CD4-positive, alpha-beta T cell (primary cell): Measurements from ENCODE around the gene GPR156. TPM values are rescaled to one million over a fixed set of nuclear protein-coding genes. Genes with fewer than 3 reads are reported as not detected.

Experiments used
- ATAC-seq: fragments of 200-7000 bp; cut with Tn5 transposase; one replicate; pipeline ENCODE4 v1.10.0; 2022; ENCODE audit warnings: mild to moderate bottlenecking; ENCODE audit not compliant: poor library complexity
- CTCF ChIA-PET: fragments of 350-600 bp; sonication (Branson Sonifier 250); formaldehyde crosslinking; loops from one replicate; lab custom pipeline; 2021; ENCODE audit warnings: antibody characterized with exemption, inconsistent platforms; lab: Charles Lee
- POLR2A ChIA-PET: fragments of 350-600 bp; sonication (Branson Sonifier 250); formaldehyde crosslinking; loops from one replicate; lab custom pipeline; 2021; ENCODE audit warnings: antibody characterized with exemption, inconsistent platforms; lab: Charles Lee
- DNase-seq, 14 experiments: peaks; one replicate each; pipeline ENCODE4 v3.0.0-alpha.2; 2013 to 2020; ENCODE audit warnings: mixed read lengths in 2 of 14
- H3K27ac ChIP-seq, 2 donors: one replicate each; pipeline versions ENCODE4 v1.5.1 to v1.7.0; 2013; ENCODE audit warnings: low read length in 2 of 2, low read depth in 1 of 2, mild to moderate bottlenecking in 1 of 2
- H3K27me3 ChIP-seq, 2 experiments: 1 replicate in 1 of 2; 2 replicates in 1 of 2; pipeline versions ENCODE4 v1.6.1 to v1.7.0; 2013; ENCODE audit warnings: low read length in 2 of 2, control low read depth in 1 of 2, mild to moderate bottlenecking in 1 of 2, moderate library complexity in 1 of 2; ENCODE audit not compliant: insufficient read depth in 2 of 2, control insufficient read depth in 1 of 2
- H3K36me3 ChIP-seq: one replicate; pipeline ENCODE4 v1.6.1; 2013; ENCODE audit warnings: low read length, control low read depth; ENCODE audit not compliant: insufficient read depth
- H3K4me1 ChIP-seq: one replicate; pipeline ENCODE4 v1.6.1; 2013; ENCODE audit warnings: low read length, control low read depth; ENCODE audit not compliant: insufficient read depth
- H3K4me3 ChIP-seq: one replicate; pipeline ENCODE4 v1.5.1; 2013; ENCODE audit warnings: mild to moderate bottlenecking, low read length, moderate library complexity
- H3K9me3 ChIP-seq, 2 experiments: 1 replicate in 1 of 2; 2 replicates in 1 of 2; pipeline versions ENCODE4 v1.6.1 to v1.7.0; 2013; ENCODE audit warnings: low read length in 2 of 2, mild to moderate bottlenecking in 2 of 2, control low read depth in 1 of 2, moderate library complexity in 1 of 2; ENCODE audit not compliant: control insufficient read depth in 1 of 2, insufficient read depth in 1 of 2
- H3K27ac Mint-ChIP-seq: one replicate; pipeline ENCODE4 v1.8.0; 2020; ENCODE audit warnings: mixed read lengths
- H3K27me3 Mint-ChIP-seq: one replicate; pipeline ENCODE4 v1.8.0; 2021; ENCODE audit warnings: mixed read lengths
- H3K36me3 Mint-ChIP-seq: one replicate; pipeline ENCODE4 v1.8.0; 2021; ENCODE audit warnings: low read depth, mixed read lengths
- H3K4me1 Mint-ChIP-seq: one replicate; pipeline ENCODE4 v1.8.0; 2021; ENCODE audit warnings: low read depth, mixed read lengths
- H3K4me3 Mint-ChIP-seq: one replicate; pipeline ENCODE4 v1.8.0; 2020; ENCODE audit warnings: mild to moderate bottlenecking, mixed read lengths
- H3K9me3 Mint-ChIP-seq: one replicate; pipeline ENCODE4 v1.8.0; 2020; ENCODE audit warnings: mixed read lengths
- intact Hi-C, 2 experiments: fragments of 100-400 bp; cut with DNase I in 1 of 2; cut with micrococcal nuclease in 1 of 2; formaldehyde crosslinking; loops; one replicate each; pipeline versions ENCODE4 v1.15.1 to v1.9.0; 2023 to 2025; cut with DNase I, micrococcal nuclease
- total RNA-seq, 174 experiments: library from RNA in 2 of 174; stranded (reverse) in 2 of 174; gene quantifications; one replicate each; pipeline ENCODE4 v1.2.3 and lab custom pipeline; 2021 to 2026
- TF ChIP-seq, protein P1 (sequence below): fragments of 200-600 bp; IDR thresholded peaks from one replicate; pipeline ENCODE4 v1.8.0; 2022; ENCODE audit warnings: antibody characterized with exemption, mild to moderate bottlenecking

GPR156 gene
- total RNA-seq, 2 experiments from 2014 or later, result 0.17 to 0.27 TPM

DNA sequence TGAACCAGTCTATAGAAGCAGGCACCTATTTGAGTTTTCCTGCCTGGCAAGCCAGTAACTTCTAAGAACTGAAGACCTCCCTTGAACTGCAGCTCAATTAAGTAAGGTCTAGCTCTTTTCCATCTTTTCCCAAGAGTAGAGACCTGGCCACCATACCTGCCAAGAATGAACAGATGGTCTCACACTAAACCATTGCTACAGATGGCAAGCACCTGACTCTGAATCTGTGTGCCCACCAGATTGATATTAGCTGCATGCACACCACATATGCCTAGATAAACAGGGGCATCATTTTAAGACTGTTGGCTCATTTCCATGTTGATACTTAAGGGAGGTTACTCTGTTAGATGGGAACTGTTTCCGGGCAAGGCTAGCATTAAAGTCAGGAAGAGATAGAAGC lies 156.0 kb downstream of the GPR156 start:
- ChIA-PET POLR2A (no interaction called here), CTCF (no interaction called here)
- no peak for ATAC-seq
- no peak for DNase-seq
- H3K36me3 ChIP-seq, result no peaks in the 10 kb centered on the region
- no peaks in the 10 kb centered on the region for H3K27me3 Mint-ChIP-seq
- no peaks in the 10 kb centered on the region for H3K4me1 ChIP-seq
- no peaks in the 10 kb centered on the region for H3K36me3 Mint-ChIP-seq
- no peak overlapping the region for H3K27ac ChIP-seq
- H3K4me3 ChIP-seq, result no peak overlapping the region
- H3K9me3 Mint-ChIP-seq, result no peaks in the 10 kb centered on the region
- H3K4me3 Mint-ChIP-seq, result no peak overlapping the region
- no peaks in the 10 kb centered on the region for H3K4me1 Mint-ChIP-seq
- intact Hi-C loops, result no loop called here
- TF ChIP-seq, protein P1, sequence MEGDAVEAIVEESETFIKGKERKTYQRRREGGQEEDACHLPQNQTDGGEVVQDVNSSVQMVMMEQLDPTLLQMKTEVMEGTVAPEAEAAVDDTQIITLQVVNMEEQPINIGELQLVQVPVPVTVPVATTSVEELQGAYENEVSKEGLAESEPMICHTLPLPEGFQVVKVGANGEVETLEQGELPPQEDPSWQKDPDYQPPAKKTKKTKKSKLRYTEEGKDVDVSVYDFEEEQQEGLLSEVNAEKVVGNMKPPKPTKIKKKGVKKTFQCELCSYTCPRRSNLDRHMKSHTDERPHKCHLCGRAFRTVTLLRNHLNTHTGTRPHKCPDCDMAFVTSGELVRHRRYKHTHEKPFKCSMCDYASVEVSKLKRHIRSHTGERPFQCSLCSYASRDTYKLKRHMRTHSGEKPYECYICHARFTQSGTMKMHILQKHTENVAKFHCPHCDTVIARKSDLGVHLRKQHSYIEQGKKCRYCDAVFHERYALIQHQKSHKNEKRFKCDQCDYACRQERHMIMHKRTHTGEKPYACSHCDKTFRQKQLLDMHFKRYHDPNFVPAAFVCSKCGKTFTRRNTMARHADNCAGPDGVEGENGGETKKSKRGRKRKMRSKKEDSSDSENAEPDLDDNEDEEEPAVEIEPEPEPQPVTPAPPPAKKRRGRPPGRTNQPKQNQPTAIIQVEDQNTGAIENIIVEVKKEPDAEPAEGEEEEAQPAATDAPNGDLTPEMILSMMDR, result no peak
- H3K9me3 ChIP-seq, result no peaks in the 10 kb centered on the region
- H3K27ac Mint-ChIP-seq, result no peak overlapping the region
- no peaks in the 10 kb centered on the region for H3K27me3 ChIP-seq

- H3K27ac Mint-ChIP-seq, result no peak overlapping the region
- POLR2A ChIA-PET, result interaction anchor here (0.9 kb wide), 1 partner anchor 30 kb away, joined by 3 read pairs; no protein-coding TSS in a partner anchor
- intact Hi-C loops, result no loop called here
Measured at GRCh38 chr3:120125992-120126391, 159.0 kb downstream of the GPR156 start.

GRCh38 chr3:120119846-120120510 lies 165.0 kb downstream of the GPR156 start:
- Mint-ChIP-seq H3K4me3 (no peak overlapping the region), H3K9me3 (peaks cover 8% of the 10 kb centered on the region), H3K27me3 (no peaks in the 10 kb centered on the region), H3K36me3 (no peaks in the 10 kb centered on the region), H3K4me1 (no peaks in the 10 kb centered on the region), H3K27ac (no peak overlapping the region)
- ChIA-PET CTCF (interaction anchor here (0.6 kb wide), 1 partner anchor 38 kb away, joined by 3 read pairs; no protein-coding TSS in a partner anchor), POLR2A (no interaction called here)
- H3K27me3 ChIP-seq, result no peaks in the 10 kb centered on the region
- no peak overlapping the region for H3K4me3 ChIP-seq
- H3K9me3 ChIP-seq, result peaks cover 0 to 3% of the 10 kb centered on the region in 2 experiments
- ATAC-seq (no peak), DNase-seq (no peak)
- TF ChIP-seq, protein P1, result no peak
- no peak overlapping the region for H3K27ac ChIP-seq
- no peaks in the 10 kb centered on the region for H3K4me1 ChIP-seq
- no peaks in the 10 kb centered on the region for H3K36me3 ChIP-seq
- intact Hi-C loops, result no loop called here

More at GRCh38 chr3:120125992-120126391, 159.0 kb downstream of the GPR156 start:
- Mint-ChIP-seq H3K4me3 (no peak overlapping the region), H3K27me3 (no peaks in the 10 kb centered on the region), H3K9me3 (peaks cover 3% of the 10 kb centered on the region), H3K36me3 (no peaks in the 10 kb centered on the region), H3K4me1 (no peaks in the 10 kb centered on the region)
- CTCF ChIA-PET, result interaction anchor here (1.4 kb wide), 1 partner anchor 21 kb away, joined by 4 read pairs; no protein-coding TSS in a partner anchor
- Histone ChIP-seq H3K4me1 (no peaks in the 10 kb centered on the region), H3K27me3 (no peaks in the 10 kb centered on the region), H3K27ac (no peak overlapping the region), H3K36me3 (no peaks in the 10 kb centered on the region), H3K9me3 (peaks cover 0 to 3% of the 10 kb centered on the region in 2 experiments), H3K4me3 (no peak overlapping the region)
- DNase-seq (no peak), ATAC-seq (no peak)
- TF ChIP-seq, protein P1, result no peak

Other genes starting within 250 kb of the GPR156 start
- gene GSK3B, start 190.8 kb downstream of the GPR156 start, total RNA-seq, result 10 to 100 TPM; 27.9 to 29.1 TPM
- gene LRRC58, start 64.1 kb upstream of the GPR156 start, total RNA-seq, result 10 to 100 TPM; 16.6 to 17.7 TPM
- gene FSTL1, start 165.8 kb upstream of the GPR156 start, total RNA-seq, result under 1 TPM in 1 of 2 experiments, not detected in 1; 0.03 TPM